Tibial artery (tissue), 4 donors: ENCODE results near the gene PDE7B.
"Not testable (repeated sequence)": the region's sequence is repeated elsewhere in the genome, so short reads cannot be mapped to it uniquely, and the experiment has no call there.

ENCODE experiments used
- DNase-seq, 2 donors: peaks; one replicate each; pipeline ENCODE4 v3.0.0-alpha.2; 2019
- H3K27ac ChIP-seq, 2 donors: fragments of 200-600 bp; sonication (generic) in 1 of 2; 1 replicate in 1 of 2; 2 replicates in 1 of 2; pipeline ENCODE4 v1.5.1; 2018 to 2019; ENCODE audit warnings: mild to moderate bottlenecking in 1 of 2
- H3K27me3 ChIP-seq, 2 donors: fragments of 200-600 bp; sonication (generic) in 1 of 2; one replicate each; pipeline versions ENCODE4 v1.5.1 to v1.6.0; 2016 to 2019
- H3K36me3 ChIP-seq, 3 donors: fragments of 200-600 bp; sonication (generic) in 2 of 3; one replicate each; pipeline ENCODE4 v1.5.1; 2016 to 2019; ENCODE audit warnings: mild to moderate bottlenecking in 2 of 3
- H3K4me1 ChIP-seq, 4 donors: fragments of 200-600 bp; sonication (generic) in 2 of 4; 1 replicate in 3 of 4; 2 replicates in 1 of 4; pipeline ENCODE4 v1.5.1; 2016 to 2019
- H3K4me3 ChIP-seq, 2 donors: fragments of 200-600 bp; sonication (generic) in 1 of 2; 1 replicate in 1 of 2; 2 replicates in 1 of 2; pipeline ENCODE4 v1.5.1; 2018 to 2019; ENCODE audit warnings: mild to moderate bottlenecking in 2 of 2
- H3K9me3 ChIP-seq, 3 donors: fragments of 200-600 bp; sonication (generic) in 1 of 3; one replicate each; pipeline ENCODE4 v1.5.1; 2016 to 2019
- intact Hi-C: fragments of 100-400 bp; cut with DNase I; formaldehyde crosslinking; loops from one replicate; pipeline ENCODE4 v1.15.0; 2023; ENCODE audit warnings: low total_unique reads
- TF ChIP-seq, protein P1 (sequence below), 2 experiments: fragments of 200-600 bp in 1 of 2; fragments of 450-650 bp in 1 of 2; IDR thresholded peaks; one replicate each; pipeline ENCODE4 v1.5.1; 2017 to 2019; ENCODE audit warnings: antibody characterized with exemption in 2 of 2, mild to moderate bottlenecking in 1 of 2, moderate library complexity in 1 of 2

Gene PDE7B

DNA sequence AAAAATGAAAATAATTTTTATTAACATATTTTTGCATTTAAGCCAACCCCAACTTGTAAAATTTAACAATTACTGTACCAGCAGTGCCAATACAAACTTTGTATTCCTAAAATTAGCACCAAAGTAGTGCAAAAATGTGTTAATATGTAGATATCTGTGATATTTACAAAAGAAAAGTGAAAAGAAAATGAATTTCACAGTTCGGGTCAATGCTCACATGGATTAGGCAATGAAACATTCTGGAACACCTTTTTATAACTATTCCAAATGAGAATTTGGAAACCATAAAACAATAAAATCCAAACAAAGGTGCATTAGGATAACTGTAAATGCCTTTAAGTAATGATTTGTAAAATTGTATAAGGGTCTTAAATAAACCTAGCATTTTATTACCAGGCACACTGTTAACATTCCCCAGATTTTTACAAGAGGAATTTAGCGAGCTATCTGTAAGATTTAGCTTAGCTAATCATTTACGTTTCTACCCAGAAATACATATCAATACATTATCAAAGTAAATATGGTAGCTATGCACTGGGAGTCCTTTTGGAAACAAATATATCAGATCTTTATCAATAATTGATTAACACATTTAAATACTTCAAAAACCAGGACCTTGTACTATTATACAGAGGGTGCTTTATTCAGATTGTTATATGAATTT is 286.4 kb downstream of the PDE7B start:
- Histone ChIP-seq H3K4me3 (no peak overlapping the region), H3K27me3 (no peaks in the 10 kb centered on the region), H3K27ac (no peak overlapping the region), H3K9me3 (no peaks in the 10 kb centered on the region), H3K4me1 (no peaks in the 10 kb centered on the region), H3K36me3 (no peaks in the 10 kb centered on the region)
- intact Hi-C loops, result no loop called here
- TF ChIP-seq, protein P1, sequence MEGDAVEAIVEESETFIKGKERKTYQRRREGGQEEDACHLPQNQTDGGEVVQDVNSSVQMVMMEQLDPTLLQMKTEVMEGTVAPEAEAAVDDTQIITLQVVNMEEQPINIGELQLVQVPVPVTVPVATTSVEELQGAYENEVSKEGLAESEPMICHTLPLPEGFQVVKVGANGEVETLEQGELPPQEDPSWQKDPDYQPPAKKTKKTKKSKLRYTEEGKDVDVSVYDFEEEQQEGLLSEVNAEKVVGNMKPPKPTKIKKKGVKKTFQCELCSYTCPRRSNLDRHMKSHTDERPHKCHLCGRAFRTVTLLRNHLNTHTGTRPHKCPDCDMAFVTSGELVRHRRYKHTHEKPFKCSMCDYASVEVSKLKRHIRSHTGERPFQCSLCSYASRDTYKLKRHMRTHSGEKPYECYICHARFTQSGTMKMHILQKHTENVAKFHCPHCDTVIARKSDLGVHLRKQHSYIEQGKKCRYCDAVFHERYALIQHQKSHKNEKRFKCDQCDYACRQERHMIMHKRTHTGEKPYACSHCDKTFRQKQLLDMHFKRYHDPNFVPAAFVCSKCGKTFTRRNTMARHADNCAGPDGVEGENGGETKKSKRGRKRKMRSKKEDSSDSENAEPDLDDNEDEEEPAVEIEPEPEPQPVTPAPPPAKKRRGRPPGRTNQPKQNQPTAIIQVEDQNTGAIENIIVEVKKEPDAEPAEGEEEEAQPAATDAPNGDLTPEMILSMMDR (IDR thresholded peaks at IDR 0.05), result no peak
- no peak for DNase-seq

DNA sequence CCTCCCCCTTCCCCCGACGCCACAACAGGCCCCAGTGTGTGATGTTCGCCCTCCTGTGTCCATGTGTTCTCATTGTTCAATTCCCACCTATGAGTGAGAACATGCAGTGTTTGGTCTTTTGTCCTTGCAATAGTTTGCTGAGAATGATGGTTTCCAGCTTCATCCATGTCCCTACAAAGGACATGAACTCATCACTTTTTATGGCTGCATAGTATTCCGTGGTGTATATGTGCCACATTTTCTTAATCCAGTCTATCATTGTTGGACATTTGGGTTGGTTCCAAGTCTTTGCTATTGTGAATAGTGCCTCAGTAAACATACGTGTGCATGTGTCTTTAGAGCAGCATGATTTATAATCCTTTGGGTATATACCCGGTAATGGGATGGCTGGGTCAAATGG is 287.6 kb downstream of the PDE7B start:
- H3K27me3 ChIP-seq, H3K9me3 ChIP-seq, H3K36me3 ChIP-seq, H3K4me1 ChIP-seq, H3K4me3 ChIP-seq, intact Hi-C loops, H3K27ac ChIP-seq, DNase-seq: not testable (repeated sequence)

DNA sequence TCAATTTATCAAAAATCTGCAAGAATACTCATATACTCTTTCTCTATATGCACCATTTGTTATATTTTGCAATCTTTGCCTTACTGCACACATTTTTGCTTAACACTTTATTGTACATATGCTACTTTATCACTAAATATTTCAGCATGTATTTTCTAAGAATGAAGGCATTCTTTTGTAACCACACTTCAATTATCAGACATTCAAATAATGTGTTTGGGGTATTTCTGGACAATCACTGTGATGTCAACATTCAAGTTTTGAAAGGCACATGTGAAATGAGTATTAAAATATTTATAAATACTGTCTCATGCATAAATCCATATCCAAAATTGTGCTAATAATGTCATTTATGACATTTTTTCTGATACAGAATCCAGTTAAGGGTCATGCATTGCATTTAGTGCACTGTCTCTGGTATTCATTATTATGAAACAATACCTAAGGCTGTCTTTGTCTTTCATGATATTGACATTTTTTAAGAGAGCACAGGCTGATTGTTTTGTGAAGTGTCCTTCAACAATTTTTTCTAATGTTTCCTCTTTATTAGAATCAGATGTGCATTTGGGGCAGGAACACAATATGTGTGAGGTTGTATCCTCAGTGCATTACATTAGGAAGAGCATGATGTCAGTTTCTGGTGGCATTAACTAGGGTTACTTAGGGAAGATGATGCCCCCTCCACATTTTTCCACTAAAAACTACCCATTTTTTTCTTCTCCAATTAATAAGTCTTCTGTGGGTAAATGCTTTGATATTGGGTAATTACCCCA is 292.9 kb downstream of the PDE7B start:
- DNase-seq, result no peak
- intact Hi-C loops, result no loop called here
- H3K4me1 ChIP-seq, result no peaks in the 10 kb centered on the region
- H3K36me3 ChIP-seq, result no peaks in the 10 kb centered on the region
- TF ChIP-seq, protein P1 (IDR thresholded peaks at IDR 0.05), result no peak
- no peak overlapping the region for H3K4me3 ChIP-seq
- no peaks in the 10 kb centered on the region for H3K9me3 ChIP-seq
- no peak overlapping the region for H3K27ac ChIP-seq
- no peaks in the 10 kb centered on the region for H3K27me3 ChIP-seq

DNA sequence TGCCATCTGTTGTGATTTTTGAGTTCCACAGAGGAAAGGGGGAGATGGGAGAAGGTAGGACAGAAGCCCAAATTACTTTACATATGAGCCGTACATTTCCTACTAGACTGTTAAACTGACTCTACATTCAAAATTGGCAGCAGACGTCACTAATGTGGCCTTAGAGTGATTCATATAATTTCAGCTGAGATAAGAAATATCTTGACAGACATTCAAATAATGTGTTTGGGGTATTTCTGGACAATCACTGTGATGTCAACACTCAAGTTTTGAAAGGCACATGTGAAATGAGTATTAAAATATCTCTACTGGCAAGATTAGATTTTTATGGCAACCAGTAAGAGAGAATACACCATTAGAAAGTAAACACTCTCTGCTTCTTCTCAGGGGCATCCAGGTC is 294.6 kb downstream of the PDE7B start:
- H3K9me3 ChIP-seq, result no peaks in the 10 kb centered on the region
- TF ChIP-seq, protein P1 (IDR thresholded peaks at IDR 0.05), result no peak
- no peaks in the 10 kb centered on the region for H3K36me3 ChIP-seq
- H3K4me1 ChIP-seq, result no peaks in the 10 kb centered on the region
- intact Hi-C loops, result no loop called here
- DNase-seq, result no peak
- H3K27ac ChIP-seq, result no peak overlapping the region
- H3K4me3 ChIP-seq, result no peak overlapping the region
- no peaks in the 10 kb centered on the region for H3K27me3 ChIP-seq

DNA sequence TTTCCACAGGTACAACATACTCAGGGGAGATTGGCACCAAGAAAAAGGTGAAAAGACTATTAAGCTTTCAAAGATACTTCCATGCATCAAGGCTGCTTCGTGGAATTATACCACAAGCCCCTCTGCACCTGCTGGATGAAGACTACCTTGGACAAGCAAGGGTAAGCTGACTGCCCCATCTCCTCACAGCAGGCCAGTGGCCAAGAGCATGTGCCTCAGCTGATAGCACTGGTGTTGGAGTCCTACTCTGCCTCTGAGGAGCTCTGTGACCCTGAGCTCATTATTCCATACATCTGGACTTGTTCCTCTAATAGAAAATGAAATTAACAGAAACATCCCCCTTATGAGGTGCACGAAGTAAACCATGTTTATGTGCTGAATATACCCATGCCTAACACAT is 295.8 kb downstream of the PDE7B start:
- no peaks in the 10 kb centered on the region for H3K9me3 ChIP-seq
- H3K4me1 ChIP-seq, result no peaks in the 10 kb centered on the region
- DNase-seq, result no peak
- H3K36me3 ChIP-seq, result no peaks in the 10 kb centered on the region
- no peaks in the 10 kb centered on the region for H3K27me3 ChIP-seq
- no peak overlapping the region for H3K4me3 ChIP-seq
- no peak overlapping the region for H3K27ac ChIP-seq
- intact Hi-C loops, result no loop called here
- TF ChIP-seq, protein P1 (IDR thresholded peaks at IDR 0.05), result no peak

DNA sequence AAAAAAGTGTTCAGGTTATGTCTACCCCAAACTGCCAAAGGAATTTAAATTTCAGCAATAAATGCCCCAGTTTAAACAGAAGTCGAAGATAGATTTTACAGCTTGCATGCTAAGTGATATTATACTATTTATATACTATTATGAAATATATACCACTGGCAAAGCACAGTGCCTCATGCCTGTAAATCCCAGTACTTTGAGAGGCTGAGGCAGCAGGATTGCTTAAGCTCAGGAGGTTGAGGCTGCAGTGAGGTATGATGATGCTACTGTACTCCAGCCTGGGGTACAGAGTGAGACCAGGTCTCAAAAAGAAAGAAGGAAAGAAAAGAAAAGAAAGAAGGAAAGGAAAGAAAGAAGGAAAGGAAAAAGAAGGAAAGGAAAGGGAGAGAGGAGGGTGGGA is 296.6 kb downstream of the PDE7B start:
- no peak for DNase-seq
- H3K4me1 ChIP-seq, result no peaks in the 10 kb centered on the region
- no peak overlapping the region for H3K27ac ChIP-seq
- intact Hi-C loops, result no loop called here
- no peak overlapping the region for H3K4me3 ChIP-seq
- H3K36me3 ChIP-seq, result no peaks in the 10 kb centered on the region
- H3K27me3 ChIP-seq, result no peaks in the 10 kb centered on the region
- TF ChIP-seq, protein P1 (IDR thresholded peaks at IDR 0.05), result no peak
- no peaks in the 10 kb centered on the region for H3K9me3 ChIP-seq
